HL-60 (cell line): ENCODE data around the gene BCAR1.

Experiments
- DNase-seq, 2 experiments: peaks; one replicate each; pipeline ENCODE4 v3.0.0-alpha.2; 2010 to 2020; ENCODE audit warnings: low read depth in 1 of 2, low spot score in 1 of 2
- H3K27ac ChIP-seq: fragments of 250-450 bp; sonication (Bioruptor Pico); replicated peaks from 2 replicates; pipeline ENCODE4 v1.5.1; 2020; ENCODE audit warnings: mild to moderate bottlenecking, moderate library complexity
- H3K27me3 ChIP-seq: fragments of 250-450 bp; sonication (Bioruptor Pico); 2 replicates; pipeline ENCODE4 v1.5.1; 2021; ENCODE audit warnings: mild to moderate bottlenecking, moderate library complexity; ENCODE audit not compliant: insufficient read depth, poor library complexity, severe bottlenecking
- H3K4me3 ChIP-seq: replicated peaks from 2 replicates; pipeline ENCODE4 v1.5.1; 2011; ENCODE audit warnings: mild to moderate bottlenecking, control low read depth, low read length; ENCODE audit not compliant: insufficient read depth
- GABPA ChIP-seq: IDR thresholded peaks from 2 replicates; pipeline ENCODE4 v1.6.1; 2012; ENCODE audit warnings: low read depth
- POLR2AphosphoS5 ChIP-seq: IDR thresholded peaks from 2 replicates; pipeline ENCODE4 v1.6.1; 2012; ENCODE audit warnings: low read depth
- SPI1 ChIP-seq: IDR thresholded peaks from 2 replicates; pipeline ENCODE4 v1.6.1; 2012; ENCODE audit warnings: low read depth, mild to moderate bottlenecking, borderline replicate concordance
- TF ChIP-seq, protein P1 (sequence below): IDR thresholded peaks from 2 replicates; pipeline ENCODE4 v1.6.1; 2012; ENCODE audit warnings: low read depth; ENCODE audit not compliant: insufficient replicate concordance
- TF ChIP-seq, protein P2 (sequence below): IDR thresholded peaks from one replicate; pipeline ENCODE4 v1.5.1; 2011; ENCODE audit warnings: low read length, control low read depth, inconsistent platforms; ENCODE audit not compliant: insufficient read depth

Gene BCAR1

DNA sequence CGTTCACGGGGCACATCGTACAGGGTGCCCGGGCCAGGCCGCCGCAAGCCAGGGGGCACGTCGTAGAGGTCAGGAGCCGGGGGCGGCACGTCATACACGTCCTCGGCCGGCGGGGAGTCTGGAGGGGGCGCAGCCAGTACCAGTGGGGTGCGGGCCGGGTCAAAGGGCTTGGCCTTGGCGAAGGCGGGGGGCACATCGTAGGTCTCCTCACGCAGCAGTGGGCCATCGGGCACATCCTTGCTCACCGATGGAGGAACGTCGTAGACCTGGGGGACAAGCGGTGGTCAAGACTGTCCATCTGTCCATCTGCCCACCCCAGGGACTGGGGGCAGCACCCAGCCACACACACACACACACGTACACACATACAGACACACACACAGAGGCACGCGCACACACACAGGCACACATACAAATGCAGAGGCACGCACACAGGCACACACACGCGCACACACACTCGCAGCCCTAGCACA is 15.7 kb downstream of the BCAR1 start:
- Histone ChIP-seq H3K4me3 (no peak overlapping the region), H3K27me3 (peaks cover 23% of the 10 kb centered on the region), H3K27ac (no peak overlapping the region)
- TF ChIP-seq, protein P1, sequence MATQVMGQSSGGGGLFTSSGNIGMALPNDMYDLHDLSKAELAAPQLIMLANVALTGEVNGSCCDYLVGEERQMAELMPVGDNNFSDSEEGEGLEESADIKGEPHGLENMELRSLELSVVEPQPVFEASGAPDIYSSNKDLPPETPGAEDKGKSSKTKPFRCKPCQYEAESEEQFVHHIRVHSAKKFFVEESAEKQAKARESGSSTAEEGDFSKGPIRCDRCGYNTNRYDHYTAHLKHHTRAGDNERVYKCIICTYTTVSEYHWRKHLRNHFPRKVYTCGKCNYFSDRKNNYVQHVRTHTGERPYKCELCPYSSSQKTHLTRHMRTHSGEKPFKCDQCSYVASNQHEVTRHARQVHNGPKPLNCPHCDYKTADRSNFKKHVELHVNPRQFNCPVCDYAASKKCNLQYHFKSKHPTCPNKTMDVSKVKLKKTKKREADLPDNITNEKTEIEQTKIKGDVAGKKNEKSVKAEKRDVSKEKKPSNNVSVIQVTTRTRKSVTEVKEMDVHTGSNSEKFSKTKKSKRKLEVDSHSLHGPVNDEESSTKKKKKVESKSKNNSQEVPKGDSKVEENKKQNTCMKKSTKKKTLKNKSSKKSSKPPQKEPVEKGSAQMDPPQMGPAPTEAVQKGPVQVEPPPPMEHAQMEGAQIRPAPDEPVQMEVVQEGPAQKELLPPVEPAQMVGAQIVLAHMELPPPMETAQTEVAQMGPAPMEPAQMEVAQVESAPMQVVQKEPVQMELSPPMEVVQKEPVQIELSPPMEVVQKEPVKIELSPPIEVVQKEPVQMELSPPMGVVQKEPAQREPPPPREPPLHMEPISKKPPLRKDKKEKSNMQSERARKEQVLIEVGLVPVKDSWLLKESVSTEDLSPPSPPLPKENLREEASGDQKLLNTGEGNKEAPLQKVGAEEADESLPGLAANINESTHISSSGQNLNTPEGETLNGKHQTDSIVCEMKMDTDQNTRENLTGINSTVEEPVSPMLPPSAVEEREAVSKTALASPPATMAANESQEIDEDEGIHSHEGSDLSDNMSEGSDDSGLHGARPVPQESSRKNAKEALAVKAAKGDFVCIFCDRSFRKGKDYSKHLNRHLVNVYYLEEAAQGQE: no peak
- TF ChIP-seq SPI1 (no peak), POLR2AphosphoS5 (no peak), GABPA (no peak)
- no peak for DNase-seq

DNA sequence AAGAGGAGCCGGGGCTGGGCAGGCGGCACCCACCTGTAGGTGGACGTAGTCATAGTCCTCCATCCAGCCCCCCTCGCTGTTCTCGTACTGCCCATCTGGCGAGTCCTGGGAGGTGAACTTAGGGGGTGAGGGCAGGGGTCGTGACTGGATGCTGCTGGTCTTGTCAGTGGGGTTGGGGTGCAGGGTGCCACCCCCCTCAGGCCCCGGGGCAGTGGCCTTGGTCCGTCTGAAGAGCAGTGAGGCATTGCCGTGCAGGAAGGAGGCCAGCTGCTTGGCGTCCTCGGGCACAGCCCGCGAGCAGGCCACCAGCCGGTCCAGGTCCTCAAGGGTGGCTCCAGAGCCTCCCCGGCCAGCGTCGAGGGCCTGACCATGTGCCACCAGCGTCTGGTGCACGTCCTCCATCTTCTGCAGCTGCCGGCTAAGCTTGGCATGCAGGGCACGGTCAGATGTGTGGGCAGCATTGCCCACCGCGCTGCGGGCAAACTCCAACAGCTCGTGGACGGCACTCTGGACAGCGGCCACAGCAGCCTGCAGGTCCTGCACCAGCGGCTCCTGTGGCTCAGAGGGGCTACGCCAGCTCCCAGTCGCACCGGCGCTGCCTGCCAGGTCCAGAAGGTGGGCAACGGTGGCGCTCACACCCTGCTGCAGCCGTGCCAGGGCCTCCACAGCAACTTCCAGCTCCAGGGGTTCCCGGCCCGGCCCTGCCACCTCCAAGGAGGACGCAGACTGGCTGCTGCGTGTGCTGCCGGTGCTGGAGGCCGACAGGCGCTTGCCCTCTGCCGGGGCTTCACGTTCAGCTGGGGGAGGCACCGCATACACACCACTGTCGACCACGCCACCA is 16.3 kb downstream of the BCAR1 start:
- Histone ChIP-seq H3K27ac (no peak overlapping the region), H3K27me3 (peaks cover 23% of the 10 kb centered on the region), H3K4me3 (no peak overlapping the region)
- DNase-seq: no peak
- TF ChIP-seq GABPA: no peak
- no peak for TF ChIP-seq POLR2AphosphoS5
- TF ChIP-seq, protein P1: no peak
- no peak for TF ChIP-seq SPI1
- TF ChIP-seq, protein P2, sequence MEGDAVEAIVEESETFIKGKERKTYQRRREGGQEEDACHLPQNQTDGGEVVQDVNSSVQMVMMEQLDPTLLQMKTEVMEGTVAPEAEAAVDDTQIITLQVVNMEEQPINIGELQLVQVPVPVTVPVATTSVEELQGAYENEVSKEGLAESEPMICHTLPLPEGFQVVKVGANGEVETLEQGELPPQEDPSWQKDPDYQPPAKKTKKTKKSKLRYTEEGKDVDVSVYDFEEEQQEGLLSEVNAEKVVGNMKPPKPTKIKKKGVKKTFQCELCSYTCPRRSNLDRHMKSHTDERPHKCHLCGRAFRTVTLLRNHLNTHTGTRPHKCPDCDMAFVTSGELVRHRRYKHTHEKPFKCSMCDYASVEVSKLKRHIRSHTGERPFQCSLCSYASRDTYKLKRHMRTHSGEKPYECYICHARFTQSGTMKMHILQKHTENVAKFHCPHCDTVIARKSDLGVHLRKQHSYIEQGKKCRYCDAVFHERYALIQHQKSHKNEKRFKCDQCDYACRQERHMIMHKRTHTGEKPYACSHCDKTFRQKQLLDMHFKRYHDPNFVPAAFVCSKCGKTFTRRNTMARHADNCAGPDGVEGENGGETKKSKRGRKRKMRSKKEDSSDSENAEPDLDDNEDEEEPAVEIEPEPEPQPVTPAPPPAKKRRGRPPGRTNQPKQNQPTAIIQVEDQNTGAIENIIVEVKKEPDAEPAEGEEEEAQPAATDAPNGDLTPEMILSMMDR: no peak

DNA sequence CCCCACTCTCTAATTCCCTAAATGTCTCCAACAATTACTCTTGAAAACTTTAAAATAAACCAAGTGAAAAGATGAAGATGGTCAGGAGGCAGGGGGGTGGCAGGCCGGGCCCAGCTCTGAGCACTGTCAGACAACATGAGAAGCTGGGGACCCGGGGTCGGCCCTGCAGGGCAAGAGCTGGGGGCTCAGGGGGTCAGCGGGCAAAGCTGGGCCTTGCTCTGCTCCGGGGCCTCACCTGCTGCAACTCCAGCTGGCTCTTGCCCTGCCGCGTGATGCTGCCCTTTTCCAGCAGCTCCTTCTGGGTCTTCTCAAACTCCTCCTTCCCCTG is 17.8 kb downstream of the BCAR1 start:
- H3K4me3 ChIP-seq: no peak overlapping the region
- no peak overlapping the region for H3K27ac ChIP-seq
- DNase-seq: no peak
- TF ChIP-seq, protein P2: no peak
- no peak for TF ChIP-seq POLR2AphosphoS5
- TF ChIP-seq GABPA: no peak
- TF ChIP-seq, protein P1: no peak
- no peak for TF ChIP-seq SPI1
- H3K27me3 ChIP-seq: peaks cover 21% of the 10 kb centered on the region
